Measurements from ENCODE around the gene MOG. TPM values are rescaled to one million over a fixed set of nuclear protein-coding genes. Genes with fewer than 3 reads are reported as not detected.

Gene MOG
- polyA plus RNA-seq, 1 of the 3 experiments (the other 2 are of a cell fraction), result not detected

DNA sequence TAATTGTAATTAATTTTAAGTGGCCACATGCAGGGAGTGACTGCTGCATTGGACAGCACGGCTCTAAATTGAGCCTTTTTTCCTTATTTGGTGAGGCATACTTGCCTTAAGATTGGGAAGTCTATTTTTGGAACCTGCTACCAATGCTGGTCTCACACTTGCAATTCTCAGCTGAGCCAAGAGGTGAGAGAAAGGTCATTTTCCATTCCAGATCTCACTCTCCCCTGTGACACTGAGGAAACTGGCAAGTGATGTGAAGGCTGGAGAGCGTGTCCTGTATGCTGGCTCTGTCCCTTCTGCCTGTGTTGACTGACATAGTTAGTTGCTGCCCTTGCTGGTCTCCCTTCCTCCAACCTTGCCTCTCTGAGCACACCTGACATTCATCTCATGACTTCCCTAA lies 735 bp upstream of the MOG start:
- no peak overlapping the region for H3K4me3 ChIP-seq (ENCODE audit: low read depth in 2 of 2, low read length in 1 of 2)
- no peaks in the 10 kb centered on the region for H3F3A ChIP-seq (replicated peaks; ENCODE audit: insufficient read depth)
- H3K4me1 ChIP-seq (ENCODE audit: control insufficient read depth in 1 of 2, insufficient read depth in 2 of 2, low read depth in 1 of 2, low read length in 1 of 2), result no peaks in the 10 kb centered on the region
- H3K27ac ChIP-seq (ENCODE audit: low read depth in 2 of 2, low read length in 1 of 2), result no peak overlapping the region
- ChIA-PET CTCF (interaction anchor here (0.7 kb wide), 1 partner anchor 475 kb away, joined by 3 read pairs; no protein-coding TSS in a partner anchor), POLR2A (no interaction called here)
- TF ChIP-seq, protein P1, sequence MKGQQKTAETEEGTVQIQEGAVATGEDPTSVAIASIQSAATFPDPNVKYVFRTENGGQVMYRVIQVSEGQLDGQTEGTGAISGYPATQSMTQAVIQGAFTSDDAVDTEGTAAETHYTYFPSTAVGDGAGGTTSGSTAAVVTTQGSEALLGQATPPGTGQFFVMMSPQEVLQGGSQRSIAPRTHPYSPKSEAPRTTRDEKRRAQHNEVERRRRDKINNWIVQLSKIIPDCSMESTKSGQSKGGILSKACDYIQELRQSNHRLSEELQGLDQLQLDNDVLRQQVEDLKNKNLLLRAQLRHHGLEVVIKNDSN (IDR thresholded peaks at IDR 0.05; ENCODE audit: borderline replicate concordance, low read depth), result no peak
- no peak for TF ChIP-seq GABPA (IDR thresholded peaks at IDR 0.05; ENCODE audit: low read depth)
- TF ChIP-seq, protein P2, sequence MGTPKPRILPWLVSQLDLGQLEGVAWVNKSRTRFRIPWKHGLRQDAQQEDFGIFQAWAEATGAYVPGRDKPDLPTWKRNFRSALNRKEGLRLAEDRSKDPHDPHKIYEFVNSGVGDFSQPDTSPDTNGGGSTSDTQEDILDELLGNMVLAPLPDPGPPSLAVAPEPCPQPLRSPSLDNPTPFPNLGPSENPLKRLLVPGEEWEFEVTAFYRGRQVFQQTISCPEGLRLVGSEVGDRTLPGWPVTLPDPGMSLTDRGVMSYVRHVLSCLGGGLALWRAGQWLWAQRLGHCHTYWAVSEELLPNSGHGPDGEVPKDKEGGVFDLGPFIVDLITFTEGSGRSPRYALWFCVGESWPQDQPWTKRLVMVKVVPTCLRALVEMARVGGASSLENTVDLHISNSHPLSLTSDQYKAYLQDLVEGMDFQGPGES (IDR thresholded peaks at IDR 0.05; ENCODE audit: low read depth, low read length), result no peak
- TF ChIP-seq EZH2phosphoT487 (IDR thresholded peaks at IDR 0.05; ENCODE audit: borderline replicate concordance, low read depth), result no peak
- no peak for TF ChIP-seq RAD21 (IDR thresholded peaks at IDR 0.05; ENCODE audit: low read length)
- TF ChIP-seq YY1 (IDR thresholded peaks at IDR 0.05; ENCODE audit: low read depth), result no peak
- TF ChIP-seq SMC3 (IDR thresholded peaks at IDR 0.05; ENCODE audit: low read depth, low read length), result no peak
- TF ChIP-seq MEF2A (IDR thresholded peaks at IDR 0.05; ENCODE audit: borderline replicate concordance, low read depth), result no peak
- no peak for TF ChIP-seq FOXM1 (IDR thresholded peaks at IDR 0.05; ENCODE audit: low read depth)
- TF ChIP-seq CHD2 (IDR thresholded peaks at IDR 0.05; ENCODE audit: low read length, partially characterized antibody), result no peak
- TF ChIP-seq, protein P3, sequence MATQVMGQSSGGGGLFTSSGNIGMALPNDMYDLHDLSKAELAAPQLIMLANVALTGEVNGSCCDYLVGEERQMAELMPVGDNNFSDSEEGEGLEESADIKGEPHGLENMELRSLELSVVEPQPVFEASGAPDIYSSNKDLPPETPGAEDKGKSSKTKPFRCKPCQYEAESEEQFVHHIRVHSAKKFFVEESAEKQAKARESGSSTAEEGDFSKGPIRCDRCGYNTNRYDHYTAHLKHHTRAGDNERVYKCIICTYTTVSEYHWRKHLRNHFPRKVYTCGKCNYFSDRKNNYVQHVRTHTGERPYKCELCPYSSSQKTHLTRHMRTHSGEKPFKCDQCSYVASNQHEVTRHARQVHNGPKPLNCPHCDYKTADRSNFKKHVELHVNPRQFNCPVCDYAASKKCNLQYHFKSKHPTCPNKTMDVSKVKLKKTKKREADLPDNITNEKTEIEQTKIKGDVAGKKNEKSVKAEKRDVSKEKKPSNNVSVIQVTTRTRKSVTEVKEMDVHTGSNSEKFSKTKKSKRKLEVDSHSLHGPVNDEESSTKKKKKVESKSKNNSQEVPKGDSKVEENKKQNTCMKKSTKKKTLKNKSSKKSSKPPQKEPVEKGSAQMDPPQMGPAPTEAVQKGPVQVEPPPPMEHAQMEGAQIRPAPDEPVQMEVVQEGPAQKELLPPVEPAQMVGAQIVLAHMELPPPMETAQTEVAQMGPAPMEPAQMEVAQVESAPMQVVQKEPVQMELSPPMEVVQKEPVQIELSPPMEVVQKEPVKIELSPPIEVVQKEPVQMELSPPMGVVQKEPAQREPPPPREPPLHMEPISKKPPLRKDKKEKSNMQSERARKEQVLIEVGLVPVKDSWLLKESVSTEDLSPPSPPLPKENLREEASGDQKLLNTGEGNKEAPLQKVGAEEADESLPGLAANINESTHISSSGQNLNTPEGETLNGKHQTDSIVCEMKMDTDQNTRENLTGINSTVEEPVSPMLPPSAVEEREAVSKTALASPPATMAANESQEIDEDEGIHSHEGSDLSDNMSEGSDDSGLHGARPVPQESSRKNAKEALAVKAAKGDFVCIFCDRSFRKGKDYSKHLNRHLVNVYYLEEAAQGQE (IDR thresholded peaks at IDR 0.05; ENCODE audit: low read depth, low read length), result no peak
- no peaks in the 10 kb centered on the region for H3K9me2 ChIP-seq
- no peaks in the 10 kb centered on the region for H3K79me2 ChIP-seq (ENCODE audit: insufficient read depth)
- H3K9me3 ChIP-seq, result no peaks in the 10 kb centered on the region
- H3K4me2 ChIP-seq, result no peak overlapping the region
- no peaks in the 10 kb centered on the region for H4K20me1 ChIP-seq (ENCODE audit: insufficient read depth)
- no peak overlapping the region for H2AFZ ChIP-seq (ENCODE audit: low read depth)
- no peak overlapping the region for H3K9ac ChIP-seq
- peaks cover 36% of the 10 kb centered on the region for H3K27me3 ChIP-seq (ENCODE audit: insufficient read depth)
- no peaks in the 10 kb centered on the region for H3K36me3 ChIP-seq (replicated peaks in 1 of 2; ENCODE audit: control insufficient read depth in 1 of 2, insufficient read depth in 2 of 2, low read length in 1 of 2)
- DNase-seq, result no peak
- WGBS (ENCODE audit: low lambda C conversion rate), result 4% methylated on average over 2 of the region's 2 CpGs

DNA sequence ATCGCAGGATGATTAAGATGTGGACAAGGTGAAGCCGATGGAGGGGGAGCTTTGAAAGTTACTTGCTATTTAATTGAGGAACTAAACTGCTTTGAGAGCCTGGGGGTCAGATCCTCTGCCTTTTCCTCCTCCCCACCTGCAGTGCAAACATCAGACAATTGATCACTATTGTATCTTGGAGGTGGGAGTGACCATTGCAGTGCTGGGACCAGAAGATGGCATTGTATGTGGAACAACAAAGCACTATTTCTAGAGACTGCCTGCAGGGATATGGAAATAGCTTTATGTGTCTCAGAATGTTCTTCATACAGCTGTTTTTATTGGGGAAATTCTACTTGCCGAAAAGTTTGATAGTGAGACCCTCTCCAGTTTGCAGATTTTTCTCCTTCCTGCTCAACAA lies 4.2 kb downstream of the MOG start:
- Histone ChIP-seq H2AFZ (ENCODE audit: low read depth) (no peak overlapping the region), H3K36me3 (replicated peaks in 1 of 2; ENCODE audit: control insufficient read depth in 1 of 2, insufficient read depth in 2 of 2, low read length in 1 of 2) (no peaks in the 10 kb centered on the region), H3K4me2 (no peak overlapping the region), H3K79me2 (ENCODE audit: insufficient read depth) (no peaks in the 10 kb centered on the region), H3F3A (replicated peaks; ENCODE audit: insufficient read depth) (no peaks in the 10 kb centered on the region), H3K9me2 (no peaks in the 10 kb centered on the region), H3K27me3 (ENCODE audit: insufficient read depth) (peaks cover 29% of the 10 kb centered on the region), H3K4me1 (ENCODE audit: control insufficient read depth in 1 of 2, insufficient read depth in 2 of 2, low read depth in 1 of 2, low read length in 1 of 2) (no peaks in the 10 kb centered on the region), H3K4me3 (ENCODE audit: low read depth in 2 of 2, low read length in 1 of 2) (no peak overlapping the region), H3K9me3 (no peaks in the 10 kb centered on the region), H3K9ac (no peak overlapping the region), H3K27ac (ENCODE audit: low read depth in 2 of 2, low read length in 1 of 2) (no peak overlapping the region), H4K20me1 (ENCODE audit: insufficient read depth) (no peaks in the 10 kb centered on the region)
- DNase-seq, result no peak
- 38% methylated on average over 3 of the region's 3 CpGs for WGBS (ENCODE audit: low lambda C conversion rate)
- ChIA-PET CTCF (interaction anchor here (1.1 to 9.1 kb wide), 3 partner anchors 9 to 470 kb away, joined by 3 to 120 read pairs (median 3); no protein-coding TSS in a partner anchor), POLR2A (no interaction called here)
- no peak for TF ChIP-seq TAF1 (IDR thresholded peaks at IDR 0.05; ENCODE audit: borderline replicate concordance, low read depth, low read length)
- TF ChIP-seq, protein P2 (IDR thresholded peaks at IDR 0.05; ENCODE audit: low read depth, low read length), result no peak
- no peak for TF ChIP-seq RCOR1 (IDR thresholded peaks at IDR 0.05; ENCODE audit: low read length)
- TF ChIP-seq TCF12 (IDR thresholded peaks at IDR 0.05), result no peak
- TF ChIP-seq RAD21 (IDR thresholded peaks at IDR 0.05; ENCODE audit: low read length), result no peak
- TF ChIP-seq ELF1 (IDR thresholded peaks at IDR 0.05), result no peak
- TF ChIP-seq, protein P4, sequence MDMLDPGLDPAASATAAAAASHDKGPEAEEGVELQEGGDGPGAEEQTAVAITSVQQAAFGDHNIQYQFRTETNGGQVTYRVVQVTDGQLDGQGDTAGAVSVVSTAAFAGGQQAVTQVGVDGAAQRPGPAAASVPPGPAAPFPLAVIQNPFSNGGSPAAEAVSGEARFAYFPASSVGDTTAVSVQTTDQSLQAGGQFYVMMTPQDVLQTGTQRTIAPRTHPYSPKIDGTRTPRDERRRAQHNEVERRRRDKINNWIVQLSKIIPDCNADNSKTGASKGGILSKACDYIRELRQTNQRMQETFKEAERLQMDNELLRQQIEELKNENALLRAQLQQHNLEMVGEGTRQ (IDR thresholded peaks at IDR 0.05; ENCODE audit: borderline replicate concordance, low read depth, low read length), result no peak
- TF ChIP-seq, protein P5, sequence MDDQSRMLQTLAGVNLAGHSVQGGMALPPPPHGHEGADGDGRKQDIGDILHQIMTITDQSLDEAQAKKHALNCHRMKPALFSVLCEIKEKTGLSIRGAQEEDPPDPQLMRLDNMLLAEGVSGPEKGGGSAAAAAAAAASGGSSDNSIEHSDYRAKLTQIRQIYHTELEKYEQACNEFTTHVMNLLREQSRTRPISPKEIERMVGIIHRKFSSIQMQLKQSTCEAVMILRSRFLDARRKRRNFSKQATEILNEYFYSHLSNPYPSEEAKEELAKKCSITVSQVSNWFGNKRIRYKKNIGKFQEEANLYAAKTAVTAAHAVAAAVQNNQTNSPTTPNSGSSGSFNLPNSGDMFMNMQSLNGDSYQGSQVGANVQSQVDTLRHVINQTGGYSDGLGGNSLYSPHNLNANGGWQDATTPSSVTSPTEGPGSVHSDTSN (IDR thresholded peaks at IDR 0.05), result no peak
- TF ChIP-seq, protein P1 (IDR thresholded peaks at IDR 0.05; ENCODE audit: borderline replicate concordance, low read depth), result no peak
- TF ChIP-seq YY1 (IDR thresholded peaks at IDR 0.05; ENCODE audit: low read depth), result no peak
- no peak for TF ChIP-seq NFIC (IDR thresholded peaks at IDR 0.05; ENCODE audit: borderline replicate concordance)

Data from SK-N-SH (cell line).